Lower leg skin (tissue), 3 donors: ENCODE data around the gene GIGYF1.

ENCODE experiments used
- POLR2A ChIP-seq, 2 donors: fragments of 450-650 bp; IDR thresholded peaks; one replicate each; pipeline ENCODE4 v1.6.1; 2016 to 2017; ENCODE audit warnings: antibody characterized with exemption in 2 of 2, mild to moderate bottlenecking in 1 of 2, moderate library complexity in 1 of 2
- TF ChIP-seq, protein P1 (sequence below), 3 donors: fragments of 450-650 bp; IDR thresholded peaks; one replicate each; pipeline ENCODE4 v1.5.1; 2016; ENCODE audit warnings: antibody characterized with exemption in 3 of 3, mild to moderate bottlenecking in 3 of 3, moderate library complexity in 2 of 3

DNA sequence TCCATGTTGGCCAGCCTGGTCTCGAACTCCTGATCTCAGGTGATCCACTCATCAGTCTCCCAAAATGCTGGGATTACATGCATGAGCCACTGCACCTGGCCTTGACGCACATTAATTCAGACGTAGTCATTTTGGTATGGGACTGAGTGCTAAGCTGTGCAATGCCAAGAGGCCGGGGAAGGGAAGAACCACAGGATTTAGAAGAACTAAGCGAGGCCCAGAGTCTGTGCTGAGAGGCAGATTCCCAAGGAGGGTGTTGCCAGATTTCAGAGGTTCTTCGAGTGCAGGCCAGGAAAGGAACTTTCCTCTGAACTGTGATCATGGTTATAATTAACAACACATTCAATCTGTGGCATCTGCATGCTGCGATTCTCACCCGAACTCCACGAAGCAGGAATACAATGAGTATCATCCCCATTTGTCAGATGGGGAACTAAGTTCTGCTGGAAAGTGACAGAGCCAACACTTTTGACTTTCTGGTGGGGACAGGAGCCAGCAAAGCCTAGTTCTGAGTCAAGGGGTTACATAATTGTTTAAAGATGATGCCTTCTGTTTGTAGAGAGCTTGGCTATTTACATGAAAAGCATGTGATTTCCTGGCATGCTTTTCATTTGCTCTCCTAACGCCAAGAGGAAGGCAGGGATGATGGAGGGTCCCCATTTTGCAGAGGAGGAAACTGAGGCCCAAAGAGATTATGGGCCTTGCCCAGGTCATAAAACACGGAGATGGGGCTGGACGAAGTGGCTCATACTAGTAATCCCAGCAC, 33.1 kb upstream of the GIGYF1 start:
- TF ChIP-seq, protein P1, sequence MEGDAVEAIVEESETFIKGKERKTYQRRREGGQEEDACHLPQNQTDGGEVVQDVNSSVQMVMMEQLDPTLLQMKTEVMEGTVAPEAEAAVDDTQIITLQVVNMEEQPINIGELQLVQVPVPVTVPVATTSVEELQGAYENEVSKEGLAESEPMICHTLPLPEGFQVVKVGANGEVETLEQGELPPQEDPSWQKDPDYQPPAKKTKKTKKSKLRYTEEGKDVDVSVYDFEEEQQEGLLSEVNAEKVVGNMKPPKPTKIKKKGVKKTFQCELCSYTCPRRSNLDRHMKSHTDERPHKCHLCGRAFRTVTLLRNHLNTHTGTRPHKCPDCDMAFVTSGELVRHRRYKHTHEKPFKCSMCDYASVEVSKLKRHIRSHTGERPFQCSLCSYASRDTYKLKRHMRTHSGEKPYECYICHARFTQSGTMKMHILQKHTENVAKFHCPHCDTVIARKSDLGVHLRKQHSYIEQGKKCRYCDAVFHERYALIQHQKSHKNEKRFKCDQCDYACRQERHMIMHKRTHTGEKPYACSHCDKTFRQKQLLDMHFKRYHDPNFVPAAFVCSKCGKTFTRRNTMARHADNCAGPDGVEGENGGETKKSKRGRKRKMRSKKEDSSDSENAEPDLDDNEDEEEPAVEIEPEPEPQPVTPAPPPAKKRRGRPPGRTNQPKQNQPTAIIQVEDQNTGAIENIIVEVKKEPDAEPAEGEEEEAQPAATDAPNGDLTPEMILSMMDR (IDR thresholded peaks at IDR 0.05): no peak
- TF ChIP-seq POLR2A (IDR thresholded peaks at IDR 0.05): no peak
